AG09309 (cell line): Measurements from ENCODE around the gene ZFP36L2.
"Not testable (repeated sequence)": the region's sequence is repeated elsewhere in the genome, so short reads cannot be mapped to it uniquely, and the experiment has no call there.

Source experiments
- DNase-seq: peaks from one replicate; pipeline ENCODE4 v3.0.0-alpha.2; 2010; ENCODE audit warnings: low read depth
- H3K4me3 ChIP-seq: 2 replicates; pipeline ENCODE4 v1.5.1; 2011; ENCODE audit warnings: mild to moderate bottlenecking, low read depth, low read length, moderate library complexity; ENCODE audit not compliant: control insufficient read depth
- TF ChIP-seq, protein P1 (sequence below): IDR thresholded peaks from 2 replicates; pipeline ENCODE4 v1.5.1; 2011; ENCODE audit warnings: mild to moderate bottlenecking, low read depth, low read length, inconsistent platforms; ENCODE audit not compliant: insufficient read depth, control insufficient read depth; ENCODE audit errors: missing control alignments

ZFP36L2 gene

DNA sequence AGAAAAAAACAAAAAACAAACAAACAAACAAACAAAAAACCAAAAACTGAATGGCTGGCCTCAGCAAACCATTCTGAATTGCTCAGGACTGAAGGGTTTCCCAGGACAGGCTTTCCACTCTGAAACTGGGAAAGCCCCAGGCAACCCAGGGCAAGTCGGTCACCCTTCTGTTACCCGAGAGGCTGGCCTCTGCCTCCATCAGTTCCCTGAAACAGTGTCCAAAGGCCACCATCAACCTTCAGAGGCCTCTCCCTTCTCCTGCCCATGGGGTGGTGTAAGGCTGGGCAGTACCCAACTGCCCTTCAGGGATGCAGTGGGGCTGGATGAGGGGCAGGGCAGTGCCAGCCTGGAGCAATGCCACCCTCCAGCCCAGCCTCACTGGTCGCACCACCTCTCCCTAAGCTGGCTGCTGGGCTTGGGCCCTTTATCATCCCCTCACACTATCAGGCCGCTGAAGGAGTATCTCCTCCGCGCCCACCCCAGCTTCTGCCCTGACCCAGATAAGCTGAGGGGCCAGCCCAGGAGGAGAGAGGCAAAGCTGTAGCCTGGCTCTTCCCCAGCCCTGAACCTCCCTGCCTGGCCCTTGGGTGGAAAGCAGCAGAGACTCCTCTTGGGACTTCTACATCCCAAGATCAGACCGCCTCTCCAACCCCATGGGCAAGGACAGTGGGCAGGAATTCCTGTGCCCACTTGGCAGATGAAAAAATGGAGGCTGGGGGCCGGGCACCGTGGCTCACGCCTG, 35.9 kb downstream of the ZFP36L2 start:
- H3K4me3 ChIP-seq = no peak overlapping the region
- no peak for DNase-seq
- TF ChIP-seq, protein P1, sequence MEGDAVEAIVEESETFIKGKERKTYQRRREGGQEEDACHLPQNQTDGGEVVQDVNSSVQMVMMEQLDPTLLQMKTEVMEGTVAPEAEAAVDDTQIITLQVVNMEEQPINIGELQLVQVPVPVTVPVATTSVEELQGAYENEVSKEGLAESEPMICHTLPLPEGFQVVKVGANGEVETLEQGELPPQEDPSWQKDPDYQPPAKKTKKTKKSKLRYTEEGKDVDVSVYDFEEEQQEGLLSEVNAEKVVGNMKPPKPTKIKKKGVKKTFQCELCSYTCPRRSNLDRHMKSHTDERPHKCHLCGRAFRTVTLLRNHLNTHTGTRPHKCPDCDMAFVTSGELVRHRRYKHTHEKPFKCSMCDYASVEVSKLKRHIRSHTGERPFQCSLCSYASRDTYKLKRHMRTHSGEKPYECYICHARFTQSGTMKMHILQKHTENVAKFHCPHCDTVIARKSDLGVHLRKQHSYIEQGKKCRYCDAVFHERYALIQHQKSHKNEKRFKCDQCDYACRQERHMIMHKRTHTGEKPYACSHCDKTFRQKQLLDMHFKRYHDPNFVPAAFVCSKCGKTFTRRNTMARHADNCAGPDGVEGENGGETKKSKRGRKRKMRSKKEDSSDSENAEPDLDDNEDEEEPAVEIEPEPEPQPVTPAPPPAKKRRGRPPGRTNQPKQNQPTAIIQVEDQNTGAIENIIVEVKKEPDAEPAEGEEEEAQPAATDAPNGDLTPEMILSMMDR = no peak

DNA sequence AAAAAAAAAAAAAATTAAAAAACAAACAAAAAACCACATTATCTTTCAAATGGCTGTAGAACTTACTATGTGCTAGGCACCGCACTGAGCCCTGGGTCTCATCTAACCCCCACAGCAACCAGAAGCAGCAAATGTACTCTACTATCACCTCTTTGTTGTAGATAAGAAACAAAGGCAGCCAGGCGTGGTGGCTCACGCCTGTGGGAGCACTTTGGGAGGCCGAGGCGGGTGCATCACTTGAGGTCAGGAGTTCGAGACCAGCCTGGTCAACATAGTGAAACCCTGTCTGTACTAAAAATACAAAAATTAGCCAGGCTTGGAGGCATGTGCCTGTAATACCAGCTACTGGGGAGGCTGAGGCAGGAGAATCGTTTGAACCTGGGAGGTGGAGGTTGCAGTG, 36.5 kb downstream of the ZFP36L2 start:
- not testable (repeated sequence) for H3K4me3 ChIP-seq, DNase-seq

DNA sequence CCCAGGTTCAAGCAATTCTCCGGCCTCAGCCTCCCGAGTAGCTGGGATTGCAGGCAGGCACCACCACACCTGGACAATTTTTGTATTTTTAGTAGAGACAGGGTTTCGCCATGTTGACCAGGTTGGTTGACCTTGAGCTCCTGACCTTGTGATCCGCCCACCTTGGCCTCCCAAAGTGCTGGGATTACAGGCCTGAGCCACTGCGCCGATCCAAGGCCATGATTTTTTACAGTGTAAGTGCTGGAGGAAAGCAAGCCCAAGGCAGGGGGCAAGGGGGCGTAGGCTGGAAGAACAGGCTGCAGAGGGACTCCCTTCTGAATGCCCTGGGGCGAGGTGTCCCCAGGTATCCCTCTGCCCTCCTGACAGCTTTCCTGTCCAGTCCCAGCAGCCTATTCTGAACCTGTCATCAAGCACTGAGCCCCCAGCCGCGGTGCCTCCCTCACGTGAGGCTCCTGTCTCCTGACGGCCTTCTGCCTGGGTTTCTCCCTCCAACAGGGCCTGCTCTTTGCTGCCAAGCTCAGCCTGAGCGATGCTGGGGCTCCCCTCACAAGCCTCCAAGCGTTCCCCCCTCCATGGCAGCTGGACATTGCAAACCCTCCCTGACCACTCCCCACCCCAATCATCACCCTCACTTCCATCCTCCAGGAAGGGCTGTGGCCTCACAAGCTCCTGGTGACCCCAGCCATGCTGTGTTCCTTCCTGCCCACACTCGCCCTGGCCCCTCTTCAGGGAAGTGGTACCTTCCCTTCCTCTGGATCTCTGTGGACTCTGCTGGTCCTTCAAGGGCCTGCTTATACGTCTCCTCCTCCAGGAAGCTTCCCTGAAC, 37.6 kb downstream of the ZFP36L2 start:
- no peak overlapping the region for H3K4me3 ChIP-seq
- no peak for DNase-seq
- TF ChIP-seq, protein P1 = no peak

DNA sequence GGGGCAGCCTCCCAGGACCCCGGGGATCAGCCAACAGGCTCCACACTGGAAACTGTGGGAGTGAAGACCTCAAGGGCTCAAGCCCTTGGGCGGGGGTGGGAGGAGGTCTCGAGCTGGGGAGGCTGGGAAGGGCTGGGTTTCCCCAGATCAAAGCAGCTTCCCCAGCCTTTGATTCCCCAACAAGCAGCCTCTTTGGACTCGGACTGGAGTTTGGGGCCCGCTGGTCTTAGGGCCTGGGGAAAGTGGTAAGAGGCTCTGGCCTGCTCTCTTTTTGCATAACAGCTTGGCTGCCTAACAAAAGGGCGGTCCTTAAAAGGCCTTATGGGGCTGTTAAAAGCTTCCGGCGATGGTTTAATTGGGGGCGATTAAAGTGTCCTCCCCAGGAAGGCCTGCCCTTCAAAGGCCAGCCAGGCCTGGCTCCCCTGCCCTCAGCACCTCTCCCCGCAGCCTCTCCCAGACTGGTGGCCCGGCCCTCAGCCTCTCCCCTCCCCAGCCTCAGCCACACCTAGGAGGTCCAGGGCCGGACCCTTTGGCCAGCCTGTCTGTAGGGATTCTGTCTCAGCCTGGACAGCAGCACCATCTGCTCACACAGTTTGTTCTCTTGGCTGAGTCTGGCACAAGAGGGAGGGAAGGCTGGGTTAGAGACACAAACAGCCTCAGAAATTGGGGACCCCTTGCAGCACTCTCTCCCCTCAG, 39.6 kb downstream of the ZFP36L2 start:
- H3K4me3 ChIP-seq = no peak overlapping the region
- no peak for DNase-seq
- TF ChIP-seq, protein P1 = no peak

DNA sequence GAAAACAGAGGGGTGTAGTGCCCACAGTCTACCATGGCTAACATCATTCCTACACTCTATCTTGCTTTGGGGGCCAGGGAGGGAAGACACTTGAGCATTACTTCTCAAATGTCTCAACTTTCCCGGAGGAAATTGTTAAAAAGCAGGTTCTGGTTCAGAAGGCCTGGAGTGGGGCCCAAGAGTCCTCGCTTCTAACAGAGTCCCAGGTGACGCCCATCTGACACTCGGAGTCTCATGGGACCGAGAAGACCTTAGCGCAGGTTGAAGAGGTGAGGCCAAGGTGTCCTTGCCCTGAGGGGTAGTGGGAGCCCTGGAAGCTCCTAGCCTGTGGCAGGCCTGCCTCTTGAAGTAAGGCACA, 40.1 kb downstream of the ZFP36L2 start:
- DNase-seq = no peak
- TF ChIP-seq, protein P1 = no peak
- no peak overlapping the region for H3K4me3 ChIP-seq

DNA sequence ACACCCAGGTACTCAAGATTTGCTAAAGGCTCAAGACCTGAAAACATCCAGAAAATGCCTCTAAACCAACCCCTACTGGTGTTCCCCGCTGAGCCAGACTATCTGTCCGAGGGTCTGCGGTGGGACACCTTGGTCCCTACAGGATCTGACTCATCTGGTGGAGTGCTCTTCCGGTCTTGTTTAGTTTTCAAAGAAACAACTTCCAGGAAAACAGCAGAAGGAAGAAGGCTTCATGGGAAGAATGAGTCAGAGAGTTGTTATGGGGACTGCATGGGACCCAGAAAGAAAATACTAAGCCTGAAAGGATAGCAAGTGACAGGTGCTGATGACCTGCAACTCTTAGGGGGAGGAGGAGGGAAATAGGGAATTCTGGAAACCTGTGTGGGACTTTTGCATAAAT, 41.3 kb downstream of the ZFP36L2 start:
- H3K4me3 ChIP-seq = no peak overlapping the region
- TF ChIP-seq, protein P1 = no peak
- DNase-seq = no peak
